MM.1S (cell line): ENCODE data around the gene RAPGEF6.

Source experiments
- DNase-seq: peaks from one replicate; pipeline ENCODE4 v3.0.0-alpha.2; 2015
- H2AFZ ChIP-seq: fragments of 300-600 bp; sonication (generic); 2 replicates; pipeline ENCODE4 v1.6.0; 2016; ENCODE audit warnings: antibody characterized with exemption, low read length
- H3F3A ChIP-seq: fragments of 300-600 bp; sonication (generic); 2 replicates; pipeline ENCODE4 v1.6.1; 2016; ENCODE audit warnings: mild to moderate bottlenecking, antibody characterized with exemption, low read length, moderate library complexity, mixed read lengths; ENCODE audit not compliant: insufficient read depth
- H3K27ac ChIP-seq: fragments of 300-600 bp; sonication (generic); 2 replicates; pipeline ENCODE4 v1.5.1; 2016; ENCODE audit warnings: mild to moderate bottlenecking, low read length
- H3K27me3 ChIP-seq: fragments of 300-600 bp; sonication (generic); replicated peaks from 2 replicates; pipeline ENCODE4 v1.6.0; 2016; ENCODE audit warnings: low read length; ENCODE audit not compliant: insufficient read depth
- H3K36me3 ChIP-seq: fragments of 300-600 bp; sonication (generic); replicated peaks from 2 replicates; pipeline ENCODE4 v1.6.1; 2016; ENCODE audit warnings: mild to moderate bottlenecking, low read length, mixed read lengths; ENCODE audit not compliant: insufficient read depth
- H3K4me1 ChIP-seq: fragments of 300-600 bp; sonication (generic); 2 replicates; pipeline ENCODE4 v1.6.1; 2016; ENCODE audit warnings: low read length, mixed read lengths
- H3K4me2 ChIP-seq: fragments of 300-600 bp; sonication (generic); 2 replicates; pipeline ENCODE4 v1.6.0; 2016; ENCODE audit warnings: low read depth, low read length
- H3K4me3 ChIP-seq: fragments of 300-600 bp; sonication (generic); 2 replicates; pipeline ENCODE4 v1.5.1; 2016; ENCODE audit warnings: low read length, mixed read lengths
- H3K79me2 ChIP-seq: fragments of 300-600 bp; sonication (generic); 2 replicates; pipeline ENCODE4 v1.6.1; 2016; ENCODE audit warnings: mixed run types, low read length, mixed read lengths
- H3K9ac ChIP-seq: fragments of 300-600 bp; sonication (generic); 2 replicates; pipeline ENCODE4 v1.6.1; 2016; ENCODE audit warnings: low read length, mixed read lengths
- H3K9me2 ChIP-seq: fragments of 300-600 bp; sonication (generic); replicated peaks from 2 replicates; pipeline ENCODE4 v1.6.1; 2016; ENCODE audit warnings: mild to moderate bottlenecking, low read length, mixed read lengths; ENCODE audit not compliant: insufficient read depth
- H3K9me3 ChIP-seq: fragments of 300-600 bp; sonication (generic); replicated peaks from 2 replicates; pipeline ENCODE4 v1.6.1; 2016; ENCODE audit warnings: mild to moderate bottlenecking, low read length, mixed read lengths; ENCODE audit not compliant: insufficient read depth
- H4K20me1 ChIP-seq: fragments of 300-600 bp; sonication (generic); 2 replicates; pipeline ENCODE4 v1.6.1; 2016; ENCODE audit warnings: mild to moderate bottlenecking, low read length, moderate library complexity, mixed read lengths; ENCODE audit not compliant: insufficient read depth
- EZH2 ChIP-seq: fragments of 300-600 bp; sonication (generic); optimal IDR thresholded peaks from 2 replicates; pipeline ENCODE3; 2017; ENCODE audit warnings: low read depth, mild to moderate bottlenecking, antibody characterized with exemption, low read length, mixed read lengths
- EZH2phosphoT487 ChIP-seq: fragments of 300-600 bp; sonication (generic); IDR thresholded peaks from 2 replicates; pipeline ENCODE4 v1.6.1; 2018; ENCODE audit warnings: antibody characterized with exemption, low read length
- TF ChIP-seq, protein P1 (sequence below): fragments of 300-600 bp; sonication (generic); IDR thresholded peaks from 2 replicates; pipeline ENCODE4 v1.5.1; 2016; ENCODE audit warnings: antibody characterized with exemption, low read length, mixed read lengths

The RAPGEF6 gene

DNA sequence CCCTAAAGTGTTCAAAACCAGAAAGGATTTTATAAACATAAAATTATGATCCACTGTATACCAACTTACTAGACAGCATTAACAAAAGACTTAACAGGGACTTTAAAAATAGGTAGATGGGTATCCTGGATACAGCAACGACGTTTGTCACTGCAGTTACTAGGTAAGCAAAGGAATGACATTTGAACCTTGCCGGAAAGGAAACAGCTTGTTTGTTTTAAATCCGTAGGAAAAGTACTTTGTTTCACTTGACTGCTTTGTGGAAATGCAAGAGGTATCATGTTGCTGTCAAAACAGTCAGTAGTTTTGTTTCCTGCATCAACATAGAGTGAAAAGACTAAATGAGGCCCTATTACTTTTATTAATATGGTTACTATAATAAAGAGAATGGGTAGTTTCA is 248.2 kb downstream of the RAPGEF6 start:
- Histone ChIP-seq H3K79me2 (peaks cover 70% of the 10 kb centered on the region), H3K4me2 (no peak overlapping the region), H3K27ac (no peak overlapping the region), H2AFZ (no peak overlapping the region), H3K27me3 (no peaks in the 10 kb centered on the region), H3K4me3 (no peak overlapping the region), H4K20me1 (no peaks in the 10 kb centered on the region), H3K9me2 (no peaks in the 10 kb centered on the region), H3F3A (peaks cover 15% of the 10 kb centered on the region), H3K4me1 (peaks cover 29% of the 10 kb centered on the region), H3K9ac (no peak overlapping the region), H3K9me3 (no peaks in the 10 kb centered on the region), H3K36me3 (peaks cover 5% of the 10 kb centered on the region; the same call in 1 of the 2 replicates)
- TF ChIP-seq EZH2phosphoT487 (no peak), EZH2 (no peak)
- TF ChIP-seq, protein P1, sequence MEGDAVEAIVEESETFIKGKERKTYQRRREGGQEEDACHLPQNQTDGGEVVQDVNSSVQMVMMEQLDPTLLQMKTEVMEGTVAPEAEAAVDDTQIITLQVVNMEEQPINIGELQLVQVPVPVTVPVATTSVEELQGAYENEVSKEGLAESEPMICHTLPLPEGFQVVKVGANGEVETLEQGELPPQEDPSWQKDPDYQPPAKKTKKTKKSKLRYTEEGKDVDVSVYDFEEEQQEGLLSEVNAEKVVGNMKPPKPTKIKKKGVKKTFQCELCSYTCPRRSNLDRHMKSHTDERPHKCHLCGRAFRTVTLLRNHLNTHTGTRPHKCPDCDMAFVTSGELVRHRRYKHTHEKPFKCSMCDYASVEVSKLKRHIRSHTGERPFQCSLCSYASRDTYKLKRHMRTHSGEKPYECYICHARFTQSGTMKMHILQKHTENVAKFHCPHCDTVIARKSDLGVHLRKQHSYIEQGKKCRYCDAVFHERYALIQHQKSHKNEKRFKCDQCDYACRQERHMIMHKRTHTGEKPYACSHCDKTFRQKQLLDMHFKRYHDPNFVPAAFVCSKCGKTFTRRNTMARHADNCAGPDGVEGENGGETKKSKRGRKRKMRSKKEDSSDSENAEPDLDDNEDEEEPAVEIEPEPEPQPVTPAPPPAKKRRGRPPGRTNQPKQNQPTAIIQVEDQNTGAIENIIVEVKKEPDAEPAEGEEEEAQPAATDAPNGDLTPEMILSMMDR = no peak
- DNase-seq = no peak

DNA sequence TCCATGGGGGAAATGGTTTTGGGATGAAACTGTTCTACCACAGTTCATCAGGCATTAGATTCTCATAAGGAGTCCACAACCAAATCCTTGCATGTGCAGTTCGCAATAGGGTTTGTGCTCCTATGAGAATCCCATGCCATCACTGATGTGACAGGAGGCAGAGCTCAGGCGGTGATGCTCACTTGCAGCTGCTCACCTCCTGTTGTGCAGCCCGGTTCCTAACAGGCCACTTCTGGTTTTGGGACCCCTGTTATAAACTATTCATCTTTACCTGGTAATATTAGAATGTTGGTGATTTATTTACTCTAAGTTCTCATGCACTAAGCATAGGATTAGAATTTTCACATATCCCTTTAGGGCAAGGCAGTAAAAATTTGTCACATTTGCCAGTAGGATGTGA is 248.9 kb downstream of the RAPGEF6 start:
- Histone ChIP-seq H2AFZ (no peak overlapping the region), H3K79me2 (peaks cover 71% of the 10 kb centered on the region)

DNA sequence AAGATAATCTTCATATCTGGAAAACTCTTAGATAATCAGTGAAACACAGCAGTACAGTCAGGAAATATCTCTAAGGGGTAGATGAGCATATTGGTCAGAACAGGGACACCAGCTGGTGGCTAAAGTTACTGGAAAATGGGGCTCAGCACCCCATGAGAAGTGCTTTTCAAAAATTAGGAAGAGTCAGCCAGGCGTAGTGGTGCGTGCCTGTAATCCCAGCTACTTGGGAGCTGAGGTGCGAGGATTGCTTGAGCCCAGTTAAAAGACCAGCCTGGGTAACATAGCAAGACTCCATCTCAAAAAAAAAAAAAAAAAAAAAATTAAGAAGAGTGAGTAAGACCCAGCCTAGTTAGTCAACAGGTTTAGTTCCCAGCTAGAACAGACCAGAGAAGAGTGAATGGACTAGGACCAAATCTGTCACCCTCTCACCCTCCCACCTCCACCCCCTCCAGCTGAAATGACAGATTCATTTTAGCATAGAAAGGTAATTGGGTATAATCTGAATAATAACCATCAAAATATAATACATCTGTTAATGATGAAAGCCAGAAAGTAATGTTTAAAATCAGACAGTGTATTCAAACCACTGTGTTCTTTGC is 250.3 kb downstream of the RAPGEF6 start:
- no peak overlapping the region for H3K27ac ChIP-seq
- no peak overlapping the region for H3K4me3 ChIP-seq
- peaks cover 36% of the 10 kb centered on the region for H3F3A ChIP-seq
- H2AFZ ChIP-seq = no peak overlapping the region
- no peak overlapping the region for H3K4me2 ChIP-seq
- peaks cover 46% of the 10 kb centered on the region for H3K4me1 ChIP-seq
- H3K9me3 ChIP-seq = no peaks in the 10 kb centered on the region
- H3K9me2 ChIP-seq = no peaks in the 10 kb centered on the region
- peaks cover 79% of the 10 kb centered on the region for H3K79me2 ChIP-seq
- peaks cover 5% of the 10 kb centered on the region; the same call in 1 of the 2 replicates for H3K36me3 ChIP-seq
- no peak for DNase-seq
- H3K9ac ChIP-seq = no peak overlapping the region
- TF ChIP-seq, protein P1 = no peak
- TF ChIP-seq EZH2 (no peak), EZH2phosphoT487 (no peak)
- H4K20me1 ChIP-seq = no peaks in the 10 kb centered on the region
- no peaks in the 10 kb centered on the region for H3K27me3 ChIP-seq

More for the DNA sequence above, 248.9 kb downstream of the RAPGEF6 start:
- peaks cover 5% of the 10 kb centered on the region; the same call in 1 of the 2 replicates for H3K36me3 ChIP-seq
- H3K27me3 ChIP-seq = no peaks in the 10 kb centered on the region
- H3K4me2 ChIP-seq = no peak overlapping the region
- H3K4me3 ChIP-seq = no peak overlapping the region
- no peak overlapping the region for H3K9ac ChIP-seq
- TF ChIP-seq, protein P1 = no peak
- TF ChIP-seq EZH2phosphoT487 = no peak
- no peak for TF ChIP-seq EZH2
- H3K27ac ChIP-seq = no peak overlapping the region
- peaks cover 22% of the 10 kb centered on the region for H3F3A ChIP-seq
- H3K4me1 ChIP-seq = peaks cover 34% of the 10 kb centered on the region
- H3K9me3 ChIP-seq = no peaks in the 10 kb centered on the region
- H4K20me1 ChIP-seq = no peaks in the 10 kb centered on the region
- H3K9me2 ChIP-seq = no peaks in the 10 kb centered on the region
- DNase-seq = no peak
